Neural crest cell (in vitro differentiated cells): ENCODE results near the gene SCAF1. TPM values are rescaled to one million over a fixed set of nuclear protein-coding genes. Genes with fewer than 3 reads are reported as not detected.

ENCODE experiments used
- DNase-seq: peaks from one replicate; pipeline ENCODE4 v3.0.0; 2021; ENCODE audit warnings: low read depth, mixed read lengths, low spot score
- H3K27ac Mint-ChIP-seq: one replicate; pipeline ENCODE4 v1.8.0; 2021; ENCODE audit warnings: mild to moderate bottlenecking, mixed read lengths; ENCODE audit not compliant: unreplicated experiment
- H3K27me3 Mint-ChIP-seq: 2 replicates; pipeline ENCODE4 v1.8.0; 2021; ENCODE audit warnings: low read depth, mild to moderate bottlenecking, mixed read lengths
- H3K36me3 Mint-ChIP-seq: 2 replicates; pipeline ENCODE4 v1.8.0; 2021; ENCODE audit warnings: low read depth, mild to moderate bottlenecking, mixed read lengths
- H3K4me1 Mint-ChIP-seq: 2 replicates; pipeline ENCODE4 v1.8.0; 2021; ENCODE audit warnings: mixed read lengths
- H3K4me3 Mint-ChIP-seq: one replicate; pipeline ENCODE4 v1.8.0; 2021; ENCODE audit warnings: mild to moderate bottlenecking, mixed read lengths
- H3K9me3 Mint-ChIP-seq: 2 replicates; pipeline ENCODE4 v1.8.0; 2021; ENCODE audit warnings: mixed read lengths
- microRNA-seq: library from miRNA; unstranded; fragments of <30 nt; microRNA quantifications from one replicate; pipeline ENCODE4, GENCODE V29; 2020
- total RNA-seq: library from RNA; stranded (reverse); gene quantifications from 2 replicates; pipeline ENCODE4 v1.2.1, GENCODE V29; 2021
- TF ChIP-seq, protein P1 (sequence below): fragments of 200-600 bp; sonication (generic); conservative IDR thresholded peaks from 2 replicates; pipeline ENCODE4 v1.5.0; 2021; ENCODE audit warnings: antibody characterized with exemption, mild to moderate bottlenecking

Gene SCAF1
- total RNA-seq, 1 donor from 2014 or later: 91.9 TPM

DNA sequence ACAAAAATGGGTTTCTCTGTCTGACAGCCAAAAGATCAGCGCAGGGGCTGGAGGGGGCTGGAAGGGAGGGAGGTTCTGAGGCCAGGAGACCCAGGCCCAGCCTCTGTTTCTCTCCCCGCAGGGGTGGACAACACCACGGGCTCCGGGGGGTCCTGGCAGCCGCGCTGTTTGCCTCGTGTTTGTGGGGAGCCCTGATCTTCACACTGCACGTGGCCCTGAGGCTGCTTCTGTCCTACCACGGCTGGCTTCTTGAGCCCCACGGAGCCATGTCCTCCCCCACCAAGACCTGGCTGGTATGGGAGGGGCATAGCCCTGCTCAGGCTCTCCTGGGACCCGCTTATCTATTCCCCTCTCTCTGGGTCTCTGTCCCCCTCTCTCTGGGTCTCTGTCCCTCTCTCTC lies 58.6 kb downstream of the SCAF1 start:
- Mint-ChIP-seq H3K4me1 (no peaks in the 10 kb centered on the region), H3K27ac (no peak overlapping the region), H3K27me3 (no peaks in the 10 kb centered on the region), H3K36me3 (peaks cover 3% of the 10 kb centered on the region), H3K4me3 (no peak overlapping the region), H3K9me3 (no peaks in the 10 kb centered on the region)
- TF ChIP-seq, protein P1, sequence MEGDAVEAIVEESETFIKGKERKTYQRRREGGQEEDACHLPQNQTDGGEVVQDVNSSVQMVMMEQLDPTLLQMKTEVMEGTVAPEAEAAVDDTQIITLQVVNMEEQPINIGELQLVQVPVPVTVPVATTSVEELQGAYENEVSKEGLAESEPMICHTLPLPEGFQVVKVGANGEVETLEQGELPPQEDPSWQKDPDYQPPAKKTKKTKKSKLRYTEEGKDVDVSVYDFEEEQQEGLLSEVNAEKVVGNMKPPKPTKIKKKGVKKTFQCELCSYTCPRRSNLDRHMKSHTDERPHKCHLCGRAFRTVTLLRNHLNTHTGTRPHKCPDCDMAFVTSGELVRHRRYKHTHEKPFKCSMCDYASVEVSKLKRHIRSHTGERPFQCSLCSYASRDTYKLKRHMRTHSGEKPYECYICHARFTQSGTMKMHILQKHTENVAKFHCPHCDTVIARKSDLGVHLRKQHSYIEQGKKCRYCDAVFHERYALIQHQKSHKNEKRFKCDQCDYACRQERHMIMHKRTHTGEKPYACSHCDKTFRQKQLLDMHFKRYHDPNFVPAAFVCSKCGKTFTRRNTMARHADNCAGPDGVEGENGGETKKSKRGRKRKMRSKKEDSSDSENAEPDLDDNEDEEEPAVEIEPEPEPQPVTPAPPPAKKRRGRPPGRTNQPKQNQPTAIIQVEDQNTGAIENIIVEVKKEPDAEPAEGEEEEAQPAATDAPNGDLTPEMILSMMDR: no peak
- no peak for DNase-seq

DNA sequence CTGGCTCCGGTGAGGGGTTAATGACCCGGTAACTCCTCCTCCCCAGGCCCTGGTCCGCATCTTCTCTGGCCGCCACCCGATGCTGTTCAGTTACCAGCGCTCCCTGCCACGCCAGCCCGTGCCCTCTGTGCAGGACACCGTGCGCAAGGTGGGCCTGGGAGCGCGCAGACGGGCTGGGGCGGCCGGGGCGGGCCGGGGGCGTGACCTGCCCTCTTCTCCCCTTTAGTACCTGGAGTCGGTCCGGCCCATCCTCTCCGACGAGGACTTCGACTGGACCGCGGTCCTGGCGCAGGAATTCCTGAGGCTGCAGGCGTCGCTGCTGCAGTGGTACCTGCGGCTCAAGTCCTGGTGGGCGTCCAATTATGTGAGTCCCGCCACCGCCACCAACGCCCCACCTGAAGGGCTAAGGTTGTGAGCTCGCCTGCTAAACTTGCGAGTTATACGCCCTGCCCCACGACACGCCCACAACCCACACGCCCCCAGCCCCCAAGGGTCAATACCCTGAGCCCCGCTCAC lies 59.3 kb downstream of the SCAF1 start:
- Mint-ChIP-seq H3K4me3 (no peak overlapping the region), H3K4me1 (no peaks in the 10 kb centered on the region), H3K27me3 (no peaks in the 10 kb centered on the region), H3K9me3 (no peaks in the 10 kb centered on the region), H3K36me3 (peaks cover 3% of the 10 kb centered on the region), H3K27ac (no peak overlapping the region)
- TF ChIP-seq, protein P1: no peak
- no peak for DNase-seq

DNA sequence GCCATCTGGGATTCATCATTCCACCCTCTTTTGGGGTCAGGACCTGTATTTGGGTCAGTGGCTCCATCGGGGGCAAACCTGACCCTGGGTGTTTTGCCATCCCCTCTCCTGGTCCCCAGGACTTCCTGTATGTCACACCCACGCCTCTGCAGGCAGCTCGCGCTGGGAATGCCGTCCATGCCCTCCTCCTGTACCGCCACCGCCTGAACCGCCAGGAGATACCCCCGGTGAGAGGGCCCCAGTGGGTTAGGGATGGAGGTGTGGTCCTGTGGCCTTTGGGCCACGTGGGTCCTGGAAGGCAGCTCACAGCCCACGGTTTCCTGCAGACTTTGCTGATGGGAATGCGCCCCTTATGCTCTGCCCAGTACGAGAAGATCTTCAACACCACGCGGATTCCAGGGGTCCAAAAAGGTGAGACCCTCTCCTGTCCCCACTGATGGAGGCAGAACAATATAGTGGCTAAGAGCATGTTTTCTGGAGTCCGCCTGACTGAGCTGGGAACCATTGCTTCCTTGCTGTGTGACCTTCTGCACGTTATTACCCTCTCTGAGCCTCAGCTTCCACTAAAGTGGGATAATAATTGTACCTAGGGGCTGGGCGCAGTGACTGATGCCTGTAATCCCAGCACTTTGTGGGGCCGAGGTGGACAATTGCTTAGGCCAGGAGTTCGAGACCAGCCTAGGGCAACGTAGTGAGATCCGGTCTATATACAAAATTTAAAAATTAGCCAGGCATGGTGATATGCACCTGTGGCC lies 63.1 kb downstream of the SCAF1 start:
- Mint-ChIP-seq H3K27ac (no peak overlapping the region), H3K36me3 (peaks cover 6% of the 10 kb centered on the region), H3K9me3 (no peaks in the 10 kb centered on the region), H3K4me3 (no peak overlapping the region), H3K4me1 (no peaks in the 10 kb centered on the region), H3K27me3 (no peaks in the 10 kb centered on the region)
- TF ChIP-seq, protein P1: no peak
- no peak for DNase-seq

DNA sequence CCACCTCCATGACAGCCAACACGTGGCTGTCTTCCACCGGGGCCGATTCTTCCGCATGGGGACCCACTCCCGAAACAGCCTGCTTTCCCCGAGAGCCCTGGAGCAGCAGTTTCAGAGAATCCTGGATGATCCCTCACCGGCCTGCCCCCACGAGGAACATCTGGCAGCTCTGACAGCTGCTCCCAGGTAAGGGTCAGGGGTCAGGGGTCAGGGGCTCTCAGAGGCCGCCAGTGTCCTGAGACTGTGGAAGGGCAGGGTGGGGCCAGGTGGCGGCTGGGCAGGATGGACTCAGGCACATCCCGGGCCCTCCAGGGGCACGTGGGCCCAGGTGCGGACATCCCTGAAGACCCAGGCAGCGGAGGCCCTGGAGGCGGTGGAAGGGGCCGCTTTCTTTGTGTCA lies 63.9 kb downstream of the SCAF1 start:
- Mint-ChIP-seq H3K27me3 (no peaks in the 10 kb centered on the region), H3K9me3 (no peaks in the 10 kb centered on the region), H3K4me1 (no peaks in the 10 kb centered on the region), H3K27ac (no peak overlapping the region), H3K36me3 (peaks cover 13% of the 10 kb centered on the region), H3K4me3 (no peak overlapping the region)
- DNase-seq: no peak
- TF ChIP-seq, protein P1: no peak

Small RNAs within 50 kb of the gene (microRNA-seq; reads per million reads assigned to microRNA genes)
- gene MIR5088: 7.1 reads per million, percentile 8 among the genes with 10 or more reads in this experiment

Other genes with a start within 250 kb of the SCAF1 start
- not detected in 2 replicates for gene PTH2, start 218.8 kb upstream of the SCAF1 start, total RNA-seq
- gene GFY, start 216.8 kb upstream of the SCAF1 start, total RNA-seq: not detected in 2 replicates
- gene SLC17A7, start 200.7 kb upstream of the SCAF1 start, total RNA-seq: 0.23 TPM in 1 of 2 replicates, not detected in the other
- gene PIH1D1, start 190.4 kb upstream of the SCAF1 start, total RNA-seq: 104 and 110 TPM in 2 replicates
- gene ALDH16A1, start 189.0 kb upstream of the SCAF1 start, total RNA-seq: 51.9 and 52.7 TPM in 2 replicates
- gene FLT3LG, start 168.0 kb upstream of the SCAF1 start, total RNA-seq: 0.89 and 1.0 TPM in 2 replicates
- 2,983 and 3,026 TPM in 2 replicates for gene RPL13A, start 154.6 kb upstream of the SCAF1 start, total RNA-seq
- 2,365 and 2,591 TPM in 2 replicates for gene RPS11, start 145.8 kb upstream of the SCAF1 start, total RNA-seq
- gene FCGRT, start 129.5 kb upstream of the SCAF1 start, total RNA-seq: 24.9 and 27.5 TPM in 2 replicates
- gene RCN3, start 114.2 kb upstream of the SCAF1 start, total RNA-seq: 7.7 and 8.8 TPM in 2 replicates
- 70.2 and 74.1 TPM in 2 replicates for gene NOSIP, start 61.7 kb upstream of the SCAF1 start, total RNA-seq
- gene PRRG2, start 60.9 kb upstream of the SCAF1 start, total RNA-seq: 1.0 and 1.3 TPM in 2 replicates
- 51.7 and 53.7 TPM in 2 replicates for gene PRR12, start 51.0 kb upstream of the SCAF1 start, total RNA-seq
- gene RRAS, start 2.1 kb upstream of the SCAF1 start, total RNA-seq: 1.2 and 2.3 TPM in 2 replicates
- gene IRF3, start 23.6 kb downstream of the SCAF1 start, total RNA-seq: 70.0 and 76.0 TPM in 2 replicates
- 92.4 and 99.5 TPM in 2 replicates for gene BCL2L12, start 23.7 kb downstream of the SCAF1 start, total RNA-seq
- gene PRMT1, start 35.1 kb downstream of the SCAF1 start, total RNA-seq: 454 and 470 TPM in 2 replicates
- 11.8 TPM in 2 replicates for gene ADM5, start 47.4 kb downstream of the SCAF1 start, total RNA-seq
- 87.7 and 96.1 TPM in 2 replicates for gene CPT1C, start 48.9 kb downstream of the SCAF1 start, total RNA-seq
- not detected in 2 replicates for gene TSKS, start 121.1 kb downstream of the SCAF1 start, total RNA-seq
- 96.7 and 102 TPM in 2 replicates for gene AP2A1, start 124.8 kb downstream of the SCAF1 start, total RNA-seq
- gene FUZ, start 171.1 kb downstream of the SCAF1 start, total RNA-seq: 37.5 and 38.0 TPM in 2 replicates
- 80.8 and 85.4 TPM in 2 replicates for gene MED25, start 176.1 kb downstream of the SCAF1 start, total RNA-seq
- gene PTOV1, start 208.9 kb downstream of the SCAF1 start, total RNA-seq: 453 and 466 TPM in 2 replicates
- gene PNKP, start 225.4 kb downstream of the SCAF1 start, total RNA-seq: 131 and 135 TPM in 2 replicates
- 38.6 and 39.6 TPM in 2 replicates for gene AKT1S1, start 235.1 kb downstream of the SCAF1 start, total RNA-seq
- 30.5 and 34.5 TPM in 2 replicates for gene TBC1D17, start 235.5 kb downstream of the SCAF1 start, total RNA-seq